ENCODE results near the gene LPO. TPM values are rescaled to one million over a fixed set of nuclear protein-coding genes. Genes with fewer than 3 reads are reported as not detected.

LPO gene
- total RNA-seq, 1 experiment from 2014 or later, result 0.54 TPM

- POLR2A ChIA-PET, result no interaction called here
- intact Hi-C loops (cut with micrococcal nuclease; ENCODE audit: unreplicated experiment), result no loop called here
- Histone ChIP-seq H3K27me3 (replicated peaks; ENCODE audit: control insufficient read depth, insufficient read depth, low read length) (no peaks in the 10 kb centered on the region; the same call in 1 of the 2 replicates), H3K9me3 (no peaks in the 10 kb centered on the region; the same call in 1 of the 2 replicates), H3K36me3 (ENCODE audit: control insufficient read depth, insufficient read depth, low read length) (no peaks in the 10 kb centered on the region), H3K4me3 (ENCODE audit: low read depth, low read length) (no peak overlapping the region), H3K4me1 (no peaks in the 10 kb centered on the region)
- Mint-ChIP-seq H3K4me3 (ENCODE audit: unreplicated experiment) (no peak overlapping the region), H3K9me3 (ENCODE audit: unreplicated experiment) (no peaks in the 10 kb centered on the region), H3K4me1 (ENCODE audit: low read depth, unreplicated experiment) (no peaks in the 10 kb centered on the region), H3K27me3 (ENCODE audit: insufficient read depth, unreplicated experiment) (peaks cover 24% of the 10 kb centered on the region), H3K27ac (ENCODE audit: unreplicated experiment) (no peak overlapping the region), H3K36me3 (ENCODE audit: insufficient read depth, unreplicated experiment) (no peaks in the 10 kb centered on the region)
- DNase-seq, result no peak
- TF ChIP-seq, protein P1, sequence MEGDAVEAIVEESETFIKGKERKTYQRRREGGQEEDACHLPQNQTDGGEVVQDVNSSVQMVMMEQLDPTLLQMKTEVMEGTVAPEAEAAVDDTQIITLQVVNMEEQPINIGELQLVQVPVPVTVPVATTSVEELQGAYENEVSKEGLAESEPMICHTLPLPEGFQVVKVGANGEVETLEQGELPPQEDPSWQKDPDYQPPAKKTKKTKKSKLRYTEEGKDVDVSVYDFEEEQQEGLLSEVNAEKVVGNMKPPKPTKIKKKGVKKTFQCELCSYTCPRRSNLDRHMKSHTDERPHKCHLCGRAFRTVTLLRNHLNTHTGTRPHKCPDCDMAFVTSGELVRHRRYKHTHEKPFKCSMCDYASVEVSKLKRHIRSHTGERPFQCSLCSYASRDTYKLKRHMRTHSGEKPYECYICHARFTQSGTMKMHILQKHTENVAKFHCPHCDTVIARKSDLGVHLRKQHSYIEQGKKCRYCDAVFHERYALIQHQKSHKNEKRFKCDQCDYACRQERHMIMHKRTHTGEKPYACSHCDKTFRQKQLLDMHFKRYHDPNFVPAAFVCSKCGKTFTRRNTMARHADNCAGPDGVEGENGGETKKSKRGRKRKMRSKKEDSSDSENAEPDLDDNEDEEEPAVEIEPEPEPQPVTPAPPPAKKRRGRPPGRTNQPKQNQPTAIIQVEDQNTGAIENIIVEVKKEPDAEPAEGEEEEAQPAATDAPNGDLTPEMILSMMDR (IDR thresholded peaks at IDR 0.05; ENCODE audit: insufficient read depth in 1 of 2, low read depth in 1 of 2, low read length in 1 of 2, severe bottlenecking in 1 of 2, unreplicated experiment in 1 of 2), result no peak
- CTCF ChIA-PET, result no interaction called here
- BruUV-seq (replicated peaks), result no TSS peak
Observed at GRCh38 chr17:58235821-58236220, 2.6 kb upstream of the LPO start.

DNA sequence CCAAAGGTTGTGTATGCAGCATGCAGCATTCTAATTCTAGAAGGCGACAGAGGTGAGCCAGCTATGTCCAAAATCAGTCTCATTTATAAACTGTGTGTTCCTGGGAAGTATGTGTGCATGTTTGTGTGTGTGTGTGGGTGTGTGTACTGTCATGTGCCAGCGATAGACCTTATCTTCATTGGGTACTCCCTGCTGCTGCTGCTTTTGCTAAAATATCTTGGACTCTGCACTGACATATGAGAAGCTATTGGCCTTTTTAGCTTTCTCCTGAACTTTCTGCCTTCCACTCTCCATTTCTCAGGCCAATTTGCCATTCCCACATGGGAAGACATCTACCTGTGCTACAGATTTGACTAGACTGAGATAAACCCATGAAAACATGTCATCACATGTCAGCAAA lies 2.0 kb upstream of the LPO start:
- TF ChIP-seq, protein P1 (IDR thresholded peaks at IDR 0.05; ENCODE audit: insufficient read depth in 1 of 2, low read depth in 1 of 2, low read length in 1 of 2, severe bottlenecking in 1 of 2, unreplicated experiment in 1 of 2), result no peak
- Histone ChIP-seq H3K36me3 (ENCODE audit: control insufficient read depth, insufficient read depth, low read length) (no peaks in the 10 kb centered on the region), H3K9me3 (no peaks in the 10 kb centered on the region; the same call in 1 of the 2 replicates), H3K27me3 (replicated peaks; ENCODE audit: control insufficient read depth, insufficient read depth, low read length) (no peaks in the 10 kb centered on the region; the same call in 1 of the 2 replicates), H3K4me1 (no peaks in the 10 kb centered on the region), H3K4me3 (ENCODE audit: low read depth, low read length) (no peak overlapping the region)
- no peak overlapping the region for H3K27ac Mint-ChIP-seq (ENCODE audit: unreplicated experiment)
- CTCF ChIA-PET, result interaction anchor here (0.6 kb wide), 1 partner anchor 56 kb away, joined by 3 read pairs; no protein-coding TSS in a partner anchor
- no peaks in the 10 kb centered on the region for H3K9me3 Mint-ChIP-seq (ENCODE audit: unreplicated experiment)
- H3K4me3 Mint-ChIP-seq (ENCODE audit: unreplicated experiment), result no peak overlapping the region
- no peak for DNase-seq
- no peaks in the 10 kb centered on the region for H3K4me1 Mint-ChIP-seq (ENCODE audit: low read depth, unreplicated experiment)
- intact Hi-C loops (cut with micrococcal nuclease; ENCODE audit: unreplicated experiment), result no loop called here
- no peaks in the 10 kb centered on the region for H3K36me3 Mint-ChIP-seq (ENCODE audit: insufficient read depth, unreplicated experiment)
- peaks cover 24% of the 10 kb centered on the region for H3K27me3 Mint-ChIP-seq (ENCODE audit: insufficient read depth, unreplicated experiment)
- BruUV-seq (replicated peaks), result no TSS peak
- POLR2A ChIA-PET, result no interaction called here

- intact Hi-C loops (cut with micrococcal nuclease; ENCODE audit: unreplicated experiment), result no loop called here
- no peak overlapping the region for H3K4me3 Mint-ChIP-seq (ENCODE audit: unreplicated experiment)
- no TSS peak for BruUV-seq (replicated peaks)
- no peaks in the 10 kb centered on the region; the same call in 1 of the 2 replicates for H3K27me3 ChIP-seq (replicated peaks; ENCODE audit: control insufficient read depth, insufficient read depth, low read length)
- TF ChIP-seq, protein P1 (IDR thresholded peaks at IDR 0.05; ENCODE audit: insufficient read depth in 1 of 2, low read depth in 1 of 2, low read length in 1 of 2, severe bottlenecking in 1 of 2, unreplicated experiment in 1 of 2), result no peak
- ChIA-PET CTCF (no interaction called here), POLR2A (no interaction called here)
- no peaks in the 10 kb centered on the region for H3K9me3 Mint-ChIP-seq (ENCODE audit: unreplicated experiment)
- peaks cover 34% of the 10 kb centered on the region for H3K27me3 Mint-ChIP-seq (ENCODE audit: insufficient read depth, unreplicated experiment)
- DNase-seq, result no peak
- H3K4me1 Mint-ChIP-seq (ENCODE audit: low read depth, unreplicated experiment), result peaks cover 4% of the 10 kb centered on the region
- H3K9me3 ChIP-seq, result no peaks in the 10 kb centered on the region
- no peaks in the 10 kb centered on the region for H3K4me1 ChIP-seq
- no peaks in the 10 kb centered on the region for H3K36me3 ChIP-seq (ENCODE audit: control insufficient read depth, insufficient read depth, low read length)
- peaks cover 5% of the 10 kb centered on the region for H3K36me3 Mint-ChIP-seq (ENCODE audit: insufficient read depth, unreplicated experiment)
- no peak overlapping the region for H3K4me3 ChIP-seq (ENCODE audit: low read depth, low read length)
- H3K27ac Mint-ChIP-seq (ENCODE audit: unreplicated experiment), result no peak overlapping the region
Observed at GRCh38 chr17:58239987-58240386, 1.6 kb downstream of the LPO start.

Measured in Caco-2 (cell line).